HT1080 (cell line): ENCODE data around the gene SCAI. TPM values are rescaled to one million over a fixed set of nuclear protein-coding genes. Genes with fewer than 3 reads are reported as not detected.

ENCODE experiments used
- DNase-seq: peaks from one replicate; pipeline ENCODE4 v3.0.0-alpha.2; 2015; ENCODE audit warnings: low read depth
- total RNA-seq: library from RNA; depleted of rRNA; stranded (reverse); fragments of >200 nt; shearing (Covaris generic); gene quantifications from 2 replicates; pipeline ENCODE4 v1.2.3, GENCODE V29; 2014; rRNA removed

The SCAI gene
- total RNA-seq, 1 experiment from 2014 or later: 7.3 TPM

GRCh38 chr9:124894035-124894740 lies 249.1 kb downstream of the SCAI start:
- DNase-seq: no peak

Other genes starting within 250 kb of the SCAI start
- gene GOLGA1, start 202.4 kb downstream of the SCAI start, total RNA-seq: 7.8 and 13.2 TPM in 2 replicates
- 27.0 and 32.2 TPM in 2 replicates for gene PPP6C, start 46.3 kb upstream of the SCAI start, total RNA-seq
- 41.2 and 44.6 TPM in 2 replicates for gene RABEPK, start 57.0 kb upstream of the SCAI start, total RNA-seq
- gene HSPA5, start 97.8 kb upstream of the SCAI start, total RNA-seq: 55.3 and 83.3 TPM in 2 replicates
- 37.6 and 39.6 TPM in 2 replicates for gene GAPVD1, start 118.3 kb upstream of the SCAI start, total RNA-seq